DMS53 (cell line): ENCODE results near the gene PPIAL4G.
"Not testable (repeated sequence)": the region's sequence is repeated elsewhere in the genome, so short reads cannot be mapped to it uniquely, and the experiment has no call there.

Source experiments
- DNase-seq: peaks from one replicate; lab custom pipeline; 2025; lab: John Stamatoyannopoulos, UW

The PPIAL4G gene

DNA sequence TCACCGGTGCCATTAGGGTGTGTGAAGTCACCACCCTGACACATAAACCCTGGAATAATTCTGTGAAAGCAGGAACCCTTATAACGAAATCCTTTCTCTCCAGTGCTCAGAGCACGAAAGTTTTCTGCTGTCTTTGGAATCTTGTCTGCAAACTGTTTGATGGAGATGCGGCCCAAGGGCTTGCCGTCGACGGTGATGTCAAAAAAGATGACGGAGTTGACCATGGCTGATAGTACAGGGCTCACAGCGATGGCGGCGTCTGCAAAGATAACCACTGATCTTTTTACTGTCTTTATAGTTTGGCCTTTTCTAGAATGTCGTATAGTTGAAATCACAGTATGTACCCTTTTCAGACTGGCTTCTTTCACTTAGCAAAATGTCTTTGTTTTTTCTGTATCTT lies at the start of gene PPIAL4G:
TSS of gene PPIAL4G (minus strand) at position 274 of the 400 bp plus-strand sequence. CDS start at position 224, 50 bp downstream.
- not testable (repeated sequence) for DNase-seq

- DNase-seq: peak; percentile 18
Observed at GRCh38 chr1:148532158-148532557, 49.1 kb upstream of the PPIAL4G start.

DNA sequence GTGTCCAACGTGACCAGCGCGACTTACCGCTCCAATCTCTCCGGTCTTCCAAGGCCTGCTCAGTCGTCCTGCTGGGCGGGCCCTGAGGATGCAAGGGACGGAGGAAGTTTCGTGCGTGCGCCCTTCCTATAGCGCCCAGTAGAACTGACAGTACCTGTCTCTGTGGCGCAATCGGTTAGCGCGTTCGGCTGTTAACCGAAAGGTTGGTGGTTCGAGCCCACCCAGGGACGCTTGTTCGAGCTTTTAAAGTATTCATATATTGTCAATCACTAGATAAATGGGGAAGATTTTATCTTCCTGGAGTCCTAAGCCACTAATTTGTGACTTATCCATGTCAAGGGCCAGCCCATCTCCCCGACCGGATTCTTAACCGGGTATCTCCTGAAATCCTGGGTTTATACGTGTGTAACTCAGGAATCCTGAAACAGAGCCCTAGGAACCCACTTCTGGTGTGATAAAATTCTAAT lies 46.0 kb upstream of the PPIAL4G start:
- peak; percentile 92 for DNase-seq

DNA sequence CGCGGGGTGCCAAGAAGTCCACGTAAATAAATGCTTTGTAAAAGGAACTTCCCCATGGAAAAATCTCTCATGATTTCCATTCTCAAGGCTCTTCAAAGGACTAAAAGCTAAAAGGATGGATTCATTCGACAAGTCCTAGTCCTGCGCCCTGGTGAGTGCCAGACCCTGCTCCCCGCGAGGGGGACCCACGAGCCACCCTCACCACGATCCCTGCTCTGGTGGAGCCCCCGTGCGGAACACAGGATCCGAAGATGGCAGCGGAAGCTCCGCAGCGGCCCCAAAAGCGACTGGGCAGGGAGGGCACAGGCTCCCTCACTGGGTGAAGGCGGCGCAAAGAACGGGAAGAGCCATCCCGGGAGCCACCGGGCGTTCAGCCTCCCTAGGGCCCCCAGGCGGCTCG lies 45.5 kb upstream of the PPIAL4G start:
- DNase-seq: not testable (repeated sequence)

DNA sequence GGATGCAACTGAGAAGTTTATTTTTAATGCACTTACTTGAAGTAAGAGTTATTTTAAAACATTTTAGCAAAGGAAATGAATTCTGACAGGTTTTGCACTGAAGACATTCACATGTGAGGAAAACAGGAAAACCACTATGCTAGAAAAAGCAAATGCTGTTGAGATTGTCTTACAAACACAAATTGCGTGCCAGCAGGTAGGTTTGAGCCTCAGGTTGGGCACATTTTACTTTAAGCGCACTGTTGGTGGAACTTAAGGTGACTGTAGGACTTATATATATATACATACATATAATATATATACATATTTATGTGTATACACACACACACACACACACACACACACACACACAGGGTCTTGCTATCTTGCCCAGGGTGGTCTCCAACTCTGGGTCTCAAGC lies 43.5 kb upstream of the PPIAL4G start:
- not testable (repeated sequence) for DNase-seq

DNA sequence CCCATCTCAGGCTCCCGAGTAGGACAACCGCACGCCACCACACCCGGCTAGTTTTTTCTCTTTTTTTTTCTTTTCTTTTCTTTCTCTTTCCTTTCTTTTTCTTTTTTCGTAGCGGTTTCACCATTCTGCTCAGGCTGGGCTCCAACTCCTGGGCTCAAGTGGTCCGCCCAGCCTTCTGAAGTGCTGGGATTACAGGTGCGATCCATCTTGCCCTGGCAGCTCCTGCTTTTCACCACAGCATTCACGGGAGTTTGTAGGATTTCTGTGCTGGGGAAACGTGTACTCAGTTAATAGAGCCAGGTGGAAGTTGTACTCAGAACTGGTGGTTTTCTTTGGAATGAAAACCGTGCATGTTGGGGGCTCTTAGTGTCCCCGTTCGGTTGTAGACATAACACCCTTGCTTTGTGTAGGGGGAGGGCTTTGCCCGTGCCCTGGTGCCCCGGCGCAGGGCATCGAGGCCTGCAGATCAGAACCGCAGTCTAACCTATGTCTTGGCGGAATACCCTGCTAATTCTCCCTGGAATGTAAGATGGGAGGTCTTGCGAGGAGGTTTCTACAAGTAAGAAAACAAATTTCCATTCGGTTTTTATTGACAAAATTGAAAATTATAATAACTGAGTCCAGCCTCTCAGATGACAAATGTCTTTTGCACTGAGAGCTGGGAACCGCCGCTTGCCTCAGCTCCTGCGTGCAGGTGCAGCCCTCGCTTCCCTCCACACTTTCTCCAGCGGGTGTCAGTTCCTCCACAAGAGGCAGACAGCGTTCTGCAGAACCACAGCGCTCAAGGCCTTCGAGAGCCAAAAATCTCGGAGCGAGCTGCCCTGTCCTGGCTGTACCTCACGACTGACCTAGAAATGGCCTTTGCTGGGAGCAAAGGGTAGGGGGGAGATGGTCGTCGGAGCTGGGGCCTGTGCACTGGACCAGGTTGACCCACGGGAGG lies 40.4 kb upstream of the PPIAL4G start:
- DNase-seq: not testable (repeated sequence)

GRCh38 chr1:148522561-148523204 lies 39.6 kb upstream of the PPIAL4G start:
- peak; percentile 98 for DNase-seq

- DNase-seq: peak; percentile 95
Observed at GRCh38 chr1:148522072-148522471, 39.0 kb upstream of the PPIAL4G start.

DNA sequence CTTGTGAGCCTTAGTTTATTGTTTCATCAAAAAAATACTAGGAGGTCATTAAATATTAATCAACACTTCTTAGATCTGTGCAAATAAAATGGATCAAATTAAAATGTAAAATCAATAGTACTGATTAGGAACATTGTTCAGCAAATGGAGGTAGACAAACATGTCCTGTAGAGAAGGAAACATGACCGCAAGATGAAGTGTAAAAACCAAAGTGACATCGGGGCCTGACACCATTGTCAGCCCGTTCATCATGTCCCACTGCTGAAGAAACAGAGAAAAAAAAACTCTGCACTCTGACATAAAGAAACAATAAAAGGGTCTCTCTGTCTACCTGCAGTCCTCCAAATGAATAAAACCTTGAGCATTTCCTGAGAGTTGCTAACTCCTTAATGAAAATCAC lies 31.2 kb upstream of the PPIAL4G start:
- not testable (repeated sequence) for DNase-seq

DNA sequence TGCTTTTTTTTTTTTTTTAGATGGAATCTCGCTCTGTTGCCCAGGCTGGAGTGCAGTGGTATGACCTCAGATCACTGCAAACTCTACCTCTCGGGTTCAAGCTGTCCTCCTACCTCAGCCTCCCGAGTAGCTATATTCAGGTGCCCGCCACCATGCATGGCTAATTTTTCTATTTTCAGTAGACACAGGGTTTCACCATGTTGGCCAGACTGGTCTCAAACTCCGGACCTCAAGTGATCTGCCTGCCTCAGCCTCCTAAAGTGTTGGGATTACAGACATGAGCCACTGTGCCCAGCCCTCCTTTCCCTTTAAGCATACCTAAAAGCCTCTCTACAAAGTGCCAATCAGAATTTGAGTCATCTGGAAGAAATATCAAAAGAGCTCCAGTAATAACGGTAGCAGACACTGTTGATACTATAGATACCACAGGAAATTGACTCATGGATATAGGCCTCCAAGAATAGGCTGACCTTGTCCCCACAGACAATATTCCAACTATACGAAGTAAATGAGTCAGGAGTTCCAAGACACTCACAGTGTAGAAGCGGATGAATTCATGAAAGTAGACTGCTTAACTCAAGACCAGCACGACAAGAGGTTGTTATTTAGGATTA lies 29.6 kb upstream of the PPIAL4G start:
- DNase-seq: not testable (repeated sequence)

DNA sequence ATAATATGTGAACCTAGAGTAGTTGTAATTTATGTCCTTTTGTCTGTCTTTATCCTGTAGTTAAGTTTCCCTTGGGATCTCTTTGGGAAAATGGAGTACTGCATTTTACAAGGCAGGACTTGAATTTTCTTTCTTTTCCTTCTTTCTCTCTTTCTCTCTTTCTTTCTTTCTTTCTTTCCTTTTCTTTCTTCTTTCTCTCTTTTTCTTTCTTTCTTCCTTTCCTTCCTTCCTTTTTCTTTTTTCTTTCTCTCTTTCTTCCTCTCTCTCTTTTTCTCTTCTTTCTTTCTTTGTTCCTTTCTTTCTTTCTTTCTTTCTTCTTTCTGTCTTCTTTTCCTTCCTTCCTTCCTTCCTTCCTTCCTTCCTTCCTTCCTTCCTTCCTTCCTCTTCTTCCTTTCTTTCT lies 10.8 kb upstream of the PPIAL4G start:
- DNase-seq: not testable (repeated sequence)

- not testable (repeated sequence) for DNase-seq
Observed at GRCh38 chr1:148481134-148481533, 2.0 kb downstream of the PPIAL4G start.

DNA sequence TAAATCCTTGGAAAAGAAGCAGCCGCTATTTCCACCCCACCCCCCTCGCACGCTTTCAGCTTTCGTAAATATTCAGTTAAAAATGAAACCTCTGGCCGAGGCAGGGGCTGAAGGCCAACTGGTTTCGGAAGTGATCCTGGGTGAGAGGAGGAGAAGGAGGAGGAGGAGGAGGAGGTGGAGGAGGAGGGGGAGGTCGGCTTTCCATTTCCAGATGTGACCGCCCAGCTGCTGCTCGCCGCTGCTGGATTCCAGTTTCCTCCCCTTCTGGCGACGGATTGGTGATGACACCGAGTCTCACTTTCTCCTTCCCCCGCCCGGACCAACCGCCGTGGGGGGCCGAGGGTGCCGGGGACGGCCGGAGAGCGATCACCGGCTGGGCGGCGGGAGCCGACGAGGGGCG lies 23.4 kb downstream of the PPIAL4G start:
- DNase-seq: not testable (repeated sequence)

DNA sequence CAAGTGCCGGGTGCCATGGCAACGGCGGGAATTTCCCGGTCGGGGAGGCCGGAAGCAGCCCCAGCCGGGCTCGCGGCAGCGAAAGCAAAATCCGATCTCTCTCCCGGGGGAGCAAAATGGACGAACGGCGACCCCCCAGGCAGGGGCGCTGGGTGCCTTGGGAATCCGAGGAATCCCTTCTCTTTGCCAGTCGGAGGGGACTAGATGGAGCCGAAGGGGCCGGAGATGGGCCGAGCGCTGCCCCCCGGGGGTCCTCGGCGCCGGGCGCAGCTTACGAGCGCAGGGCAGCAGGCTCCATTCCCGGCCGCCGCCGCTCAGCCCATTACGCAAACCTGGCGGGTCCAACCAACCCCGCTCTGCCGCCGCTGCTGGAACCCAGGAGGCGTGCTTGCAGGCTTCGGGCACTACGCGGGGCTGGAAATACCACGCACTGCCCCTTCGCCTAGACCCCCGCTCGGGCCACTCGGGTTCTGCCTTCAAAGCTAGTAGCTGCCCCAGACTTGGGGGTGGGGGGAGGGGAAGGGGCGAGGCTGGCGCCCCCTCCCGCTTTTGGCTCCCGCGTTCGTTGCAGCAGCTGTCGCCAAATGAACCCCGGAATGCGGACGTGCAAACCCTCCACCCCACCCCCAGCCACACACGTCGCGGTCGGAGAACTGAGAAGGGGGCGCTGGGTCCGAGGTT lies 24.1 kb downstream of the PPIAL4G start:
- peak; percentile 44 for DNase-seq

- DNase-seq: not testable (repeated sequence)
Observed at GRCh38 chr1:148458398-148458797, 24.7 kb downstream of the PPIAL4G start.

DNA sequence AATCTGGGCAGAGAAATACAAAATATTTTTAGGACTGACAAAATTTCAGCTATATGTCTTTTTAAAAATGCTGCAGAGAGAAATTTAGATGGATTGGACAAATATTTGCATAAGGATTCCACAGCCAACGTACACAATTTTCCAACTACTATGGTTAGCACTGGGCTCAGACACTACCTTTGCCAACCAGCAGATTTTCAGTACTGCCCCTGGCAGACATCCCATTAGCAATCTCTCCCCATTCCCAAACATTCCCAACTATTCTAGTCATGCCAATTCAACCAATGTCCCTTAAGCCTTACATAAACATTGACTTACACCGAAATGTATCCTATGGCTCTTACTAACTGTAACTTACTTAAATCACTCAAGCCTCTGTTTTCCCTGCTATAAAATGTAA lies 30.3 kb downstream of the PPIAL4G start:
- not testable (repeated sequence) for DNase-seq

- not testable (repeated sequence) for DNase-seq
Observed at GRCh38 chr1:148439654-148440325, 43.3 kb downstream of the PPIAL4G start.

DNA sequence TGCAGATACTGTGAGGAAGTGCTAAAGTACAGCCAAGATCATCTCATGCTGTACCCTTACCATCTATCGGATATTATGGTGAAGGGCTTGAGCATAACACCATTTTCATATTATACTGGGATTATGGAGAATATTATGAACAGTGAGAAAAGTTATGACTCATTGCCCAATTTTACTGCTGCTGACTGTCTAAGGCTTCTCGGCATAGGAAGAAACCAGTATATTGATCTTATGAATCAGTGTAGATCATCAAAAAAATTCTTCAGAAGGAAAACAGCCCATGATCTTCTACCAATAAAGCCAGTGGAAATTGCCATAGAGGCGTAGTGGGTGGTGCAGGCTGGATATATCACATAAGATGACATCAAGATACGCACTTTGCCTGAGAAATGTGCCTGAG lies 47.7 kb downstream of the PPIAL4G start:
- DNase-seq: no peak

GRCh38 chr1:148434832-148435231 lies 48.3 kb downstream of the PPIAL4G start:
- DNase-seq: no peak

- not testable (repeated sequence) for DNase-seq
Observed at GRCh38 chr1:148432916-148433317, 50.2 kb downstream of the PPIAL4G start.
